ENCODE results near the gene LRP1B.

LRP1B gene

GRCh38 chr2:141109633-141110032, 1021.2 kb downstream of the LRP1B start:
- Histone ChIP-seq H3K79me1 (ENCODE audit: low read length) (no peaks in the 10 kb centered on the region), H3K27me3 (ENCODE audit: insufficient read depth, low read length, poor library complexity) (no peaks in the 10 kb centered on the region), H3K27ac (ENCODE audit: low read depth, low read length) (no peak overlapping the region), H3K4ac (ENCODE audit: low read depth, low read length) (no peak overlapping the region), H2BK5ac (ENCODE audit: low read length) (no peak overlapping the region), H2BK15ac (replicated peaks; ENCODE audit: low read depth) (no peak overlapping the region), H3K56ac (ENCODE audit: low read length) (no peak overlapping the region), H3K4me2 (ENCODE audit: low read length) (no peak overlapping the region), H4K5ac (ENCODE audit: low read length) (no peak overlapping the region), H3K9ac (ENCODE audit: low read length) (no peak overlapping the region), H3K79me2 (ENCODE audit: control insufficient read depth, insufficient read depth, low read length) (no peaks in the 10 kb centered on the region), H3K4me1 (ENCODE audit: control insufficient read depth, low read depth, low read length) (no peaks in the 10 kb centered on the region), H3K23ac (ENCODE audit: low read length) (no peak overlapping the region), H4K8ac (ENCODE audit: low read depth, low read length) (no peak overlapping the region), H2AK5ac (ENCODE audit: low read length) (no peak overlapping the region), H3K4me3 (ENCODE audit: low read length) (no peak overlapping the region), H3K18ac (ENCODE audit: low read length) (no peak overlapping the region), H2BK120ac (ENCODE audit: low read depth, low read length) (no peak overlapping the region), H3K36me3 (ENCODE audit: control insufficient read depth, insufficient read depth, low read length) (no peaks in the 10 kb centered on the region)
- DNase-seq: peak; percentile 81

- H3K79me1 ChIP-seq (ENCODE audit: low read length): no peaks in the 10 kb centered on the region
- H3K4me1 ChIP-seq (ENCODE audit: control insufficient read depth, low read depth, low read length): no peaks in the 10 kb centered on the region
- no peak overlapping the region for H4K8ac ChIP-seq (ENCODE audit: low read depth, low read length)
- no peak overlapping the region for H2BK5ac ChIP-seq (ENCODE audit: low read length)
- no peak overlapping the region for H3K27ac ChIP-seq (ENCODE audit: low read depth, low read length)
- H2AK5ac ChIP-seq (ENCODE audit: low read length): no peak overlapping the region
- no peak overlapping the region for H3K23ac ChIP-seq (ENCODE audit: low read length)
- H3K56ac ChIP-seq (ENCODE audit: low read length): no peak overlapping the region
- H3K27me3 ChIP-seq (ENCODE audit: insufficient read depth, low read length, poor library complexity): no peaks in the 10 kb centered on the region
- H3K36me3 ChIP-seq (ENCODE audit: control insufficient read depth, insufficient read depth, low read length): no peaks in the 10 kb centered on the region
- no peak overlapping the region for H3K18ac ChIP-seq (ENCODE audit: low read length)
- H4K5ac ChIP-seq (ENCODE audit: low read length): no peak overlapping the region
- no peak overlapping the region for H3K4ac ChIP-seq (ENCODE audit: low read depth, low read length)
- H2BK15ac ChIP-seq (replicated peaks; ENCODE audit: low read depth): no peak overlapping the region
- DNase-seq: peak; percentile 59
- H3K79me2 ChIP-seq (ENCODE audit: control insufficient read depth, insufficient read depth, low read length): no peaks in the 10 kb centered on the region
- H2BK120ac ChIP-seq (ENCODE audit: low read depth, low read length): no peak overlapping the region
- H3K9ac ChIP-seq (ENCODE audit: low read length): no peak overlapping the region
- H3K4me2 ChIP-seq (ENCODE audit: low read length): no peak overlapping the region
- no peak overlapping the region for H3K4me3 ChIP-seq (ENCODE audit: low read length)
Observed at GRCh38 chr2:141105763-141106162, 1025.1 kb downstream of the LRP1B start.

- Histone ChIP-seq H3K79me2 (ENCODE audit: control insufficient read depth, insufficient read depth, low read length) (no peaks in the 10 kb centered on the region), H3K4me1 (ENCODE audit: control insufficient read depth, low read depth, low read length) (no peaks in the 10 kb centered on the region), H4K5ac (ENCODE audit: low read length) (no peak overlapping the region), H3K27ac (ENCODE audit: low read depth, low read length) (no peak overlapping the region), H4K8ac (ENCODE audit: low read depth, low read length) (no peak overlapping the region), H3K23ac (ENCODE audit: low read length) (no peak overlapping the region), H2BK15ac (replicated peaks; ENCODE audit: low read depth) (no peak overlapping the region), H3K56ac (ENCODE audit: low read length) (no peak overlapping the region), H2BK5ac (ENCODE audit: low read length) (no peak overlapping the region), H3K79me1 (ENCODE audit: low read length) (no peaks in the 10 kb centered on the region), H3K18ac (ENCODE audit: low read length) (no peak overlapping the region), H3K4me3 (ENCODE audit: low read length) (no peak overlapping the region), H2AK5ac (ENCODE audit: low read length) (no peak overlapping the region), H2BK120ac (ENCODE audit: low read depth, low read length) (no peak overlapping the region), H3K4ac (ENCODE audit: low read depth, low read length) (no peak overlapping the region), H3K9ac (ENCODE audit: low read length) (no peak overlapping the region), H3K4me2 (ENCODE audit: low read length) (no peak overlapping the region), H3K27me3 (ENCODE audit: insufficient read depth, low read length, poor library complexity) (no peaks in the 10 kb centered on the region), H3K36me3 (ENCODE audit: control insufficient read depth, insufficient read depth, low read length) (no peaks in the 10 kb centered on the region)
- no peak for DNase-seq
- no CpG with 5 or more reads among the region's 1 CpG for WGBS (ENCODE audit: extremely low coverage, insufficient coverage, low lambda C conversion rate)
Observed at GRCh38 chr2:141103216-141103615, 1027.6 kb downstream of the LRP1B start.

GRCh38 chr2:141079231-141079630, 1051.6 kb downstream of the LRP1B start:
- Histone ChIP-seq H3K4me3 (ENCODE audit: low read length) (no peak overlapping the region), H3K27ac (ENCODE audit: low read depth, low read length) (no peak overlapping the region), H2BK120ac (ENCODE audit: low read depth, low read length) (no peak overlapping the region), H3K4me1 (ENCODE audit: control insufficient read depth, low read depth, low read length) (no peaks in the 10 kb centered on the region), H3K36me3 (ENCODE audit: control insufficient read depth, insufficient read depth, low read length) (no peaks in the 10 kb centered on the region), H4K8ac (ENCODE audit: low read depth, low read length) (no peak overlapping the region), H3K79me2 (ENCODE audit: control insufficient read depth, insufficient read depth, low read length) (no peaks in the 10 kb centered on the region), H3K18ac (ENCODE audit: low read length) (no peak overlapping the region), H2BK5ac (ENCODE audit: low read length) (no peak overlapping the region), H2BK15ac (replicated peaks; ENCODE audit: low read depth) (no peak overlapping the region), H4K5ac (ENCODE audit: low read length) (no peak overlapping the region), H3K9ac (ENCODE audit: low read length) (no peak overlapping the region), H3K27me3 (ENCODE audit: insufficient read depth, low read length, poor library complexity) (no peaks in the 10 kb centered on the region), H3K4ac (ENCODE audit: low read depth, low read length) (no peak overlapping the region), H3K4me2 (ENCODE audit: low read length) (no peak overlapping the region), H3K23ac (ENCODE audit: low read length) (no peak overlapping the region), H2AK5ac (ENCODE audit: low read length) (no peak overlapping the region), H3K56ac (ENCODE audit: low read length) (no peak overlapping the region), H3K79me1 (ENCODE audit: low read length) (no peaks in the 10 kb centered on the region)
- DNase-seq: no peak
- no CpG with 5 or more reads among the region's 1 CpG for WGBS (ENCODE audit: extremely low coverage, insufficient coverage, low lambda C conversion rate)

GRCh38 chr2:141075753-141076152, 1055.1 kb downstream of the LRP1B start:
- H3K4me1 ChIP-seq (ENCODE audit: control insufficient read depth, low read depth, low read length): no peaks in the 10 kb centered on the region
- H3K27ac ChIP-seq (ENCODE audit: low read depth, low read length): no peak overlapping the region
- no peaks in the 10 kb centered on the region for H3K27me3 ChIP-seq (ENCODE audit: insufficient read depth, low read length, poor library complexity)
- H4K8ac ChIP-seq (ENCODE audit: low read depth, low read length): no peak overlapping the region
- no peak overlapping the region for H3K4me3 ChIP-seq (ENCODE audit: low read length)
- H2AK5ac ChIP-seq (ENCODE audit: low read length): no peak overlapping the region
- H3K4me2 ChIP-seq (ENCODE audit: low read length): no peak overlapping the region
- H3K9ac ChIP-seq (ENCODE audit: low read length): no peak overlapping the region
- no peak overlapping the region for H4K5ac ChIP-seq (ENCODE audit: low read length)
- H3K79me2 ChIP-seq (ENCODE audit: control insufficient read depth, insufficient read depth, low read length): no peaks in the 10 kb centered on the region
- DNase-seq: no peak
- no peak overlapping the region for H3K23ac ChIP-seq (ENCODE audit: low read length)
- no peaks in the 10 kb centered on the region for H3K36me3 ChIP-seq (ENCODE audit: control insufficient read depth, insufficient read depth, low read length)
- no peak overlapping the region for H3K4ac ChIP-seq (ENCODE audit: low read depth, low read length)
- no peak overlapping the region for H2BK120ac ChIP-seq (ENCODE audit: low read depth, low read length)
- H3K56ac ChIP-seq (ENCODE audit: low read length): no peak overlapping the region
- no peak overlapping the region for H2BK5ac ChIP-seq (ENCODE audit: low read length)
- H3K79me1 ChIP-seq (ENCODE audit: low read length): no peaks in the 10 kb centered on the region
- H3K18ac ChIP-seq (ENCODE audit: low read length): no peak overlapping the region
- H2BK15ac ChIP-seq (replicated peaks; ENCODE audit: low read depth): no peak overlapping the region

GRCh38 chr2:141068053-141068682, 1062.6 kb downstream of the LRP1B start:
- Histone ChIP-seq H3K23ac (ENCODE audit: low read length) (no peak overlapping the region), H3K4me3 (ENCODE audit: low read length) (no peak overlapping the region), H3K79me1 (ENCODE audit: low read length) (no peaks in the 10 kb centered on the region), H3K18ac (ENCODE audit: low read length) (no peak overlapping the region), H4K8ac (ENCODE audit: low read depth, low read length) (no peak overlapping the region), H4K5ac (ENCODE audit: low read length) (no peak overlapping the region), H3K79me2 (ENCODE audit: control insufficient read depth, insufficient read depth, low read length) (no peaks in the 10 kb centered on the region), H3K56ac (ENCODE audit: low read length) (no peak overlapping the region), H3K4me2 (ENCODE audit: low read length) (no peak overlapping the region), H3K36me3 (ENCODE audit: control insufficient read depth, insufficient read depth, low read length) (no peaks in the 10 kb centered on the region), H3K27ac (ENCODE audit: low read depth, low read length) (no peak overlapping the region), H2BK15ac (replicated peaks; ENCODE audit: low read depth) (no peak overlapping the region), H2BK120ac (ENCODE audit: low read depth, low read length) (no peak overlapping the region), H3K4ac (ENCODE audit: low read depth, low read length) (no peak overlapping the region), H2AK5ac (ENCODE audit: low read length) (no peak overlapping the region), H3K9ac (ENCODE audit: low read length) (no peak overlapping the region), H3K27me3 (ENCODE audit: insufficient read depth, low read length, poor library complexity) (no peaks in the 10 kb centered on the region), H3K4me1 (ENCODE audit: control insufficient read depth, low read depth, low read length) (no peaks in the 10 kb centered on the region), H2BK5ac (ENCODE audit: low read length) (no peak overlapping the region)
- peak; percentile 13 for DNase-seq
- WGBS (ENCODE audit: extremely low coverage, insufficient coverage, low lambda C conversion rate): no CpG with 5 or more reads among the region's 9 CpGs
